ENCODE data around the gene PTPN2.

PTPN2 gene

GRCh38 chr18:12828116-12829051, 55.7 kb downstream of the PTPN2 start:
- DNase-seq, result no peak

- no peak for DNase-seq
These were observed 56.4 kb downstream of the PTPN2 start for GRCh38 chr18:12827588-12827987.

DNA sequence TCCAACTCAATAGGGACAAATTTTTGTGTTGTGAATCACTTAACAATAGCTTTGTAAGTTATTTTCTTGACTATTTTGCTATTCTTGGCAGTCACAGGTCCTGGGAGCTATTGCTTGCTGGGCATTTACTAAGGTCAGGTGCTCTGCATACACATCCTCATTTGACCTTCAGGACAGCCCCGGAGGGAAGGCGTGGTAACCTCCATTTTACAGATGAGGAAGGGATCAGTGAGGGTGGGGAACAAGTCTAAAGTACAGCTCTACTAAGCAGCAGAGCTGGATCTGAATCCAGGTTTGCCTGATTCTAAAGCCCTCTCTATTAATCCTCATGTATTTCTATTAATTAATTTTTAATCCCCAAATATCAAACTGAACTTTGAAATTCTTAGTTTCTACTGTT, 58.8 kb downstream of the PTPN2 start:
- DNase-seq, result no peak

DNA sequence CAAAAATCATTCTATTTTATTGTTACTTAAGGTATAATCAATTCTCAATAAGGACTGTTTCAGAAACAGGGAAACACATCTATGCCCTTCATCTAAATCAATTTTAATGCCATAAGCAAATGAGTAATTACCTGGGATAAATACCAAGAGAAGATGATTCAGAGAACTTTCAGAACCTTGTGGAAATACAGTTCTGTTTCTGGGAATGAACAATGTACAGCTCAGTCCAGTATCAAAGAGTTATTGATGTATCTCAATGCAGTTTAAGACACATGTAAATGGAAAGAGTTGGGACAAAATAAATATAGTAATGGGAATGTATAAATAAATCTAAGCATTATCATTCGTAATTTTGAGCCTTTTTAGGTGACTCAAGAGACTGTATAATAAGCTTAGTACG, 60.1 kb downstream of the PTPN2 start:
- DNase-seq, result no peak

DNA sequence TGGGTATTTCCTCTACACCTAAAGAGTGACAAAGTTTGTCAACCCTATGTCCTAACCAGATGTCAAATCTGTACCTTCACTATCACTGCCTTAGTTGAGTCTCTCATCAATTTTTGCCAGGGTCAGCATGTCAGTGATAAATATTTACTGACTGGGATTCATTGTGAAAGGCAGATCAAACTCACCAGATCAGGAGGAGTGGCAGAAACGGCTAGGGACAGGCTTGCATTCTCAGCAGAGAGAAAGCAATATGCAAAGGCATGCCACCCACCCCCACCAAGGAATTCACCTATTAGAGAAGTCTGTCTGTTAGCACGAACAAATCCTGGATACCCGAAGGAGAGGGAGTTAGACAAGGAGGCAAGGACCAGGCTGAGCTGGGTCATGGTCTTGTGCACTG, 62.6 kb downstream of the PTPN2 start:
- no peak for DNase-seq

DNA sequence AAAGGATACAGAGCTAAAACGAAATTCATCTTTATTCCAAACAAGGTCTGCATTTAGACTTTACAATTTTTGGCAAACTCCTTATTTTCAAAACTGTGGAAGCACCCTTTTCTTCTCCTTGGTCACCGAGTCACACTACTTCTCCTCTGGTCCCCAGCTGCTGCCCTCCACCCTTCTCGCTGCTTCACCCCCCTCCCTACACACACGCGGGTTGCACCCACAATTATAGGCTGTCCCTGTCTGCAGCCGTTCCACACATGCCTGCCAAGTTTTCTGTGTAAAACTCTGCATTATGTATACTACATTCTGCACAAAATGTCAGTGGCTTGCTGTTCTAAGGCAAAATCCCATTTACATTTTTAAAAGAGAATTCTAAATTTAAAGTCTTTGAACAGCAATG, 63.5 kb downstream of the PTPN2 start:
- peak in 17 of 56 donors; percentile 7 to 54 (median 20) for DNase-seq

GRCh38 chr18:12819841-12820240, 64.2 kb downstream of the PTPN2 start:
- DNase-seq, result no peak

DNA sequence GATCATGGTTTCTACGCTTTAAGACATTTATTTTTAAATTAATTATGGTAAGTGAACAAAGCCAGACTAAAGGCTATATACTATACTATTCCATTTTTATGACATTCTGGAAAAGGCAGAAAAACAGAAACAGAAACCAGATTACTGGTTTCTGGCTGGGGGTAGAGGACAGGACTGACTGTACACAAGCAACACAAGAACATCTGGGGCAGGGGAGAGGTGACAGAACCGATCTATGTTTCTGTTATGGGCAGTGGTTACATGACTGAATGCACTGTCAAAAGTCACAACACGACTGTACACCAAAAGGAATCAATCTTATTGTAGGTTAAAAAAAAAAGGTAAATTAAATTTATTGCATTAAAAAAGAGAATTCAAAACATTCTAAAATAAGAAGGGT, 64.7 kb downstream of the PTPN2 start:
- DNase-seq, result no peak

DNA sequence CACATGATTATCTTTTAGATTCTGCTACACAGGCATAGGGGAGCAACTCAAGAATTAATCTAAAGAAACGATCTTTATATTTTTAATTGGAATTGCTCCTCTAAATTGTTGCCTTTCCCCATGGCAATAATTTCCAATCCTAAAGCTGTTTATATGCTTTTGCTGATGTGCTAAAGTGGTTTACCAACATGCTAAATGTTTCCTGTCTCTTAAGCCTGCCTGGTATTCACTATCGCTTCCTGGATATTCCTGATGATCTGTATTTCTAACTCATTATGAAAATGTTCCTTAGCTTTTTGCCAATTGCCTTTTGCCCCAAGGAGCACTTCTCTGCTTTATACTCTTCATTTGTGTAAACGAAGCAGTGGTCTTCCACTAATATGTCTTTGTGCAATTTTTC, 65.8 kb downstream of the PTPN2 start:
- DNase-seq, result no peak

DNA sequence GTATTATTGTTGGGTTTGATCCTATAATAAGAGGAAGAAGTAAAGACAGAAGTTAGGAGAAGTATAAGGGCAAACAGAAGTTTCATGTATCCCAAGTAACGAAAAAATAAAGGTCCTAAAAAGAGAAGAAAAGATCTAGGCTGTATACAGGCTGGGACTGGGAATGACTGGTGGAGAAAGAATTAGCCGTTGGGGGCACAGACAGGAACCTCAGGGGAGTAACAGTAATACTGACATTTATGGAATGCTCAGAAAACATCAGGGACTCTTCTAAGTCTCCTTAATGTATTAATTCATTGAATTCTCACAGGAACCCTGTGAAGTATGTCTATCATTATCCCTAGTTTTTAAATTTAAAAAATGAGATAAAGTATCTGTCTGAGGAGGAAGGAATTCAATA, 67.6 kb downstream of the PTPN2 start:
- DNase-seq, result no peak

DNA sequence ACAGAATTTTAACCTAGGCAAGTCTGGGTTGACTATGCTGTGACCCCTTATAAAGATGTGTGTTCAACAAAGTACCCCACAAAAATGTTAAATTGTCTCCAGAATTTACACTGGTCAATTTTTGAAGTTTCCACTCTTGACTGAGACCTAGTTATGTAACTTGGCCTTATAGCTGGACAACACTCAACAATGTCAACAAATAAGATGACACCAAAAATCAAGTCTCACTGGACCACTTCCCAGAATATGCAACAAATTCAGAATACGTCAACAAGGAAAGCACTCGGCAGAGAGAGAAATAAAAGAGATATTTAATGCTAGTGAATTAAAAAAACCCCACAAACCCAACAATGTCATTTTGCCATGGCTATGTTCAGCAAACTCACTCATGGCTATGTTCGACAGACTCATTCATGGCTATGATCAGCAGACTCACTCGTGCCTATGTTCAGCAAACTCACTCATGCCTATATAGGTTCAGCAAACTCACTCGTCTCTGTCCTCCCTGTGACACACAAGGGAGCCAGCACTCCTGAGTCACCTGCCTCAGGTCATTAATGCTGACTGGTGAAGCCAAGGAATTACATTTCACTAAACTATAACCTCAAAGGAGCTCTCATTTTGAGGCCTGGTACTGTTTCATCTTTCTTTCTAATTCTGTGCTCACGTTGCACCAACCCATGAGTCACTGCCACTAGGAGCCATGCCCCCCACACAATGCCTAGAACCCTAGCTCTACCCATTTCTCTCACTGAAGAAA, 72.7 kb downstream of the PTPN2 start:
- DNase-seq, result no peak

GRCh38 chr18:12803069-12803936, 80.7 kb downstream of the PTPN2 start:
- DNase-seq, result no peak

DNA sequence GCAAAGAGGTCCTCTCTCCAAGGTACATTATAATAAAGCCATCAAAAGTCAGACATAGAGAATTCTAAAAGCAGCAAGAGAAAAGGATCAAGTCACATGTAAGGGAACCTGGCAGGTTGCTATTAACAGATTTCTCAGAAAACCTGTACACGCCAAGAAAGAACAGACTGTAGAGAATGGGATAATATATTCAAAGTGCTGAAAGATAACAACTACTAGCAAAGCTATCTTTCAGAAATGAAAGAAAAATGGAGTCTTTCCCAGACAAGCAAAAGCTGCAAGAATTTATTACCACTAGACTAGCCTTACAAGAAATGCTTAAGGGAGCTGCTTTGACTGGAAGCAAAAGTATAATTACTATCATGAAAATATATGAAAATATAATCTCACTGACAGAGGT, 81.5 kb downstream of the PTPN2 start:
- no peak for DNase-seq

GRCh38 chr18:12796448-12796847, 87.6 kb downstream of the PTPN2 start:
- no peak for DNase-seq

DNA sequence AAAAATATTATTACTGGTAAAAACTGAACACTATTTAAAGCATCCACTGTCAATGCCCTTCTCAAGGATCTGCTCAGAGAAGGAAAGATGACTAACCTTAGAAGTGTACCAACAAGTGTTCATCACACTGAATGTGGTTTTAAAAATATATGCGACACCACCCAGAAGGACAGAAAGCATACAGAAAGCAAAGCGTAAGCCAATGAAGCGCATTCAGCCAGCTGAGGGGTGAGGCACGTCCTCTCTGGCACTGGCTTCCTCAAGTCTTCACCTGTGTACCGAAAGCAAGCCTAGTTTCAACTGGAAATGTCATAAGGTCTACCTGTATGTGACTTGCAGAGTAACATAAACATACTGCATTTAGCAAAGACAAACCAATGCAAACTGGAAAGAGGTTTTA, 92.4 kb downstream of the PTPN2 start:
- no peak for DNase-seq

DNA sequence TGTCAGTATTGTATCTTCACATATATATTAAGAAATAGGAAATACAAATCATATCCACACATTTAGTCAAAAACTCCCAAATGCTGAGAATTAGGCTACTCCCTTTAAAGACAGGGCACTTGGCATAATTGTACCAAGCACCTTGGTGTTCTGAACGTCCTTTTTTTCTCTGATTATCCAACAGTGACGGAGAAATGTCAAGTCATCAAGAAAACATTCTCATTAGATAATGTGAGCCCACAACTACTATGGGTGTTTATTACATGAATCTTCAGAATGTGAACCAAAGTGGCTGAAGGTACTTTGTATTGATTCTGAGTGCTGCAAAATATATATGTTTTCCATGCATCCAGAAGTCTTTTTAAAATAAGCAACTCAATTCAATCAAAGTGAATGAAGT, 97.4 kb downstream of the PTPN2 start:
- DNase-seq, result no peak

DNA sequence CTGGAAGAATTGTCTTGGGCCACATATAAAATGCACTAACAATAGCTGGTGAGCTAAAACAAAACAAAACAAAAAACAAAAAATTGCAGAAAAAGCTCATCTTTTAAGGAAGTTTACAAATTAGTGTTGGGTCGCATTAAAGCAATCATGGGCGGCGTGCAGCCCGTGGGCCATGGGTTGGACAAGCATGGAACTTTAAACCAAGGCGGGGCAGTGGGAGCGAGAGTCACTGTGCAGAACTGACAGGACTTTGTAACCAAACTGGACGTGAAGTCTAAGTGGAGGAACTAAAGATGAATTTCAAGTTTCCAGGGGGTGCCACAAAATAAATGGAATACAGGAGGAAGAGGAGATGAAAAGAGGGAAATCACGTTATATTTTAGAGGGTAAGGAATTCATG, 100.5 kb downstream of the PTPN2 start:
- no peak for DNase-seq

DNA sequence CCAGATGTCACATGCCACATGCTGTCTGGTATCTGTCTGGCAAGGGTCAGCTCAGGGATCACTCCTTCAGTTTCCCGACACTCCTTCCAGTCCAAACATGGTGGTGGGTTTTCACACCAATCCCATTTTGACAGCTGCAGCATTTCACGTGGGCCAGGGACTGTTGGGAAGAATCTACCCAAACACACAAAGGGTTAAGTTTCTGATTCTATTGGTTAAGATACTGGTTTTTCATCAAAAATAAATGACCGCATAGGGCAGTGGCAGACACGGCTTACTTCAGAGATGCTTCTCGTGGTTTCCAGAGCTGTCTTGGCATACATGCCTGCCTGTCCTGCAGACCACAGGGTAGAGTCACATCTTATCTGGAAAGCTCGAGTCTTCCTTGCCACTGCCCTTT, 101.5 kb downstream of the PTPN2 start:
- no peak for DNase-seq

DNA sequence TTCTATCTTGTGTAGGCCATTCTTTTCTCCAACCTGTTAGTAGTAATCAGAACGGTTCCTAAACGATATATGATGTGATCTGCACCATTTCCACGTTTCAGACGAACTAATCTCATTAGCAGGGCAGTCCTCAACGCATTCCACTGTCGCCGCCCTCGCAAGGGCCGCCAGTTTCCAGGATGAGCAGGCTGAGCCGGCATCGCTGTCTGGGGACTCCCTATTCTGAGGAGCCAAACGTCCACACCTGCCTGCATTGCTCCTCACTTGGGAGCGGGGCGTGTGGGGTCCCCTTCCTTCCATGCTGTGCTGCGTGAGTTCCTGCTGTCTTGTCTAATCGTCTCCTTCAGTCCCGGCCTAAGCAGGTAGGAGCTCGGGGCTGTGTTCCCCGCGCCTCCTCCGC, 104.6 kb downstream of the PTPN2 start:
- no peak for DNase-seq

DNA sequence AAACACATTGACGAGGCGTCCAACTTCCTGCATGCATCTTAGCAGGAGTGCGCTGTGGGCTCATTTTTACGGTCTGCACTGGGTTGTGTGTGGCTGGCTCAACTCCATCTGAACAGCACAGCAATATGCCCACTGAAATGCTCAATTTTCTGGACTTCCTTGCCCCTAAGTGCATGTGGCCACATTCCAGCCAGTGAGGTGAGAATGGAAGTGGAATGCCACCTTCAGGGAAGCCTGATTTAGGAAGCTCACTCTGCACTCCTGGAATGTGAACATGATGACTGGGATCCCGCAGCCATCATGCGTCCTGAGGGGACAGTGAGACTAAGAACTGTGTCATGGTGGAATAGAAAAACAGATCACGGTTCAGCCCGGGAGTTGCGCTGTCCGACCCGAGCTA, 105.0 kb downstream of the PTPN2 start:
- no peak for DNase-seq

GRCh38 chr18:12777500-12777944, 106.5 kb downstream of the PTPN2 start:
- DNase-seq, result no peak
